GM18909 (cell line): ENCODE measurements around the gene DTHD1.

ENCODE experiments used
- ATAC-seq: cut with Tn5 transposase; IDR thresholded peaks from one replicate; pipeline ENCODE4 v1.9.1; 2021; ENCODE audit warnings: mild to moderate bottlenecking; ENCODE audit not compliant: unreplicated experiment, poor library complexity

DTHD1 gene

GRCh38 chr4:36269101-36269500, 12.3 kb upstream of the DTHD1 start:
- ATAC-seq: no peak

DNA sequence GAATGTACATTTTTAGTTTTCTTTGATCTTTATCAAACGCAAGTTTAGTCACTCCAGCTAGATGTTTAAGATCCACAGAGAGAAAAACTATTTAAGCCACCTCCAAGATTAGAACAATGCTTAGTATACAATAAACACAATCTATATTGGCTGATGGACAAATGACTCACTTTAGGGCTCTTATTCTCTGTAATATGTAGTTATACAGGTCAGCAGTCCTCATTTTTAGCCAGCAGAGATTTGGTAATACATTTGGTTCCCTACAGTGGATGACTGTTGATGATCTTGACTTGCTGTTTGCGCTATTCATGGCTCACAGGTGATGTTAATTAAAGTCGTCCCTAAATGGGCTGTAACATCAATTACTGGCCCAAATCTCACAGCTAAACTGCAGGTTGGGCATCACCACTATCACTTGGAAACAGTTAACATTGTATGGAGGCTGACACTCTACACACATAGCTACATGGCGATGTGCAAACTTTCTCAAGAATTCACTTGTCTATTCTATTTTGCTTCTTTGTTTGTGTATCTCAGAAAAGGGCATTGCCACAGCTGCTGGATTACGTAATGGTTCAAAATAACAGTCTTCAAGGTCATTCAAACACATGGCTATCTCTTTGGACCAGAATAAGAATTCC, 11.8 kb upstream of the DTHD1 start:
- ATAC-seq: no peak

- ATAC-seq: no peak
These were observed 8.1 kb upstream of the DTHD1 start for GRCh38 chr4:36273276-36273675.

DNA sequence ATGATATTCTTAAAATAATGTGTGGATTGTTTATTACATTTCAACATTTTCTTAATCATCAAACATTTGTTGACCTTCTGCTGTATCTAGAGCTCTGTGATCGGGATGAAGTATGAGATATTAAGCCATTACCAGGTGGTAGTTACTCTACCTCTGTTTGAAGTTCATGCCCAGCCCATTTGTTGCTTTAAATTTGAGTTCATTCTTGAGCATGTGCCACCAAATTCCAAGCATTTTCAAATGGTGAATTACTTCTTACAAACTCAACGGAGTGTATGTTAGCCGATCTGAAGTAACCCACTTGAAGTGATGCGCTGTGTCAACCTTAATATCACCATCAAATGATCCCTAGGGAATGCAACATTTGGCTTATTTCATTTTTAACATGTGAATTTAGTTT, 7.3 kb upstream of the DTHD1 start:
- no peak for ATAC-seq

DNA sequence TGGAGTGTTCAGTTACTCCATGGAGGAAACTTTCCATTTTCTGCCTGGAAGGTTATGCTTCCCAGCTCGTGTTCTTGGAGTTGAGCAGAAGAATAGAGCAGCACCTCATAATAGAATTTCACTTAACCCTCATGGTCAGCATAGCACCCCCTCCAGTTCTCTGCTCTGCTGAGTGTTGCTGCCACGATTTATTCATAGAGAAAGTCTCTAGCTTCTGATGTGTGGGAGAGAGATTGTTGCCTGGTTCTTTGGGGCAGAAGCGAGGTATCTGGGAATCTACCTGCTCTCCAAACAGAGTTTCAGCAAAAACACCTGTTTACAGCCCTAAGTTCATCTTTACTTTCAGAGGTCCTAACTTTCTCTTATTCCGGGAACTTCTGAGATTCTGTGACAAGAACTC, 3.9 kb upstream of the DTHD1 start:
- ATAC-seq: no peak

GRCh38 chr4:36278789-36279188, 2.6 kb upstream of the DTHD1 start:
- ATAC-seq: no peak

- ATAC-seq: no peak
These were observed 861 bp upstream of the DTHD1 start for GRCh38 chr4:36280555-36280954.

DNA sequence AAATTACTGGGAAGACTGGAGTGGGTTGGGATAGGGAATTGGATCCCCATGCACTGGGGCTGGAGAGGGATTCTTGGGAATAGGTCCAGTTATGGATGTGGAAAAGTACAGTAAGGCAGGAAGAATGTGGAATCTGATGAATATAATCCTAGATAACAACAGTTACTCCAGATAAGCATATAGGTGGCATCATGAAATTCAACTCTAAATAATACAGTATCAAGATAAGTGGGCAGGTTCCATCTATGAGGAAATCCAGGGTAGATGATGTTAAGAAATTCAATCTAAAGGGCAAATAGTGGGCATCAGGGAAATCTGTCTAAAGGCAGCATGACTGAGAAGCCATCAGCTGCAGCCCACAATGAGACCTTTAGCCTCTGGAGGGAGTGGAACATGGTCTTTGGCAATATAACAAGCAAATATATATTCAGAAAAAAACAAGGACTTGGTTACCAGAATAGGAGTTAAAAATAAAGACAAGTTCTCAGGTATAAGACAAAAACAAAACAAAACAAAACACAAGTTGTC, 1.2 kb downstream of the DTHD1 start:
- ATAC-seq: no peak

DNA sequence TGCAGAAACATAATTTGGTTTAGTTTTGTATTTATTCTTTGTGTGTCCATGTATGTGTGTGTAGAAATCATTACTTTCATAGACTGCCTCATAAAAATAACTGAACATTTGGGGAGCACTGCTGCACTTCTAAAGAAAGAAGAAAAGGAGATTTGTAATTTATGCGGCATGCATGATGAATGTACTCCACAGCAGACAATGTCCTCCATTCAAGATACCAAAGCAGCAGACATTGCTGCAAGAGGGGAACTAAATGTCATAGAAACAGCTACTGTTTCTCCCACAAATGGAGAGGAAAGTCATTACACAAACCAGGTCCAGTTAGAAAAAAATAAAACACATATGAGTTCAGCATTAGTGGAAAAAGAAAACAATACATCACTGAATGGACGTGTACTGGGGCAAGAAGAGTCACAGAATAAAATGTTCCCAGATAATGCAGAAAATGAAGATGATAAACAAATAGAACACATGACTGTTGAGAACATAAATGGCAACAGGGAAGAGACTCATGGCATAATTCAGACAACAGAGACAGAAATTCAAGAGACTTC, 2.6 kb downstream of the DTHD1 start:
- no peak for ATAC-seq

DNA sequence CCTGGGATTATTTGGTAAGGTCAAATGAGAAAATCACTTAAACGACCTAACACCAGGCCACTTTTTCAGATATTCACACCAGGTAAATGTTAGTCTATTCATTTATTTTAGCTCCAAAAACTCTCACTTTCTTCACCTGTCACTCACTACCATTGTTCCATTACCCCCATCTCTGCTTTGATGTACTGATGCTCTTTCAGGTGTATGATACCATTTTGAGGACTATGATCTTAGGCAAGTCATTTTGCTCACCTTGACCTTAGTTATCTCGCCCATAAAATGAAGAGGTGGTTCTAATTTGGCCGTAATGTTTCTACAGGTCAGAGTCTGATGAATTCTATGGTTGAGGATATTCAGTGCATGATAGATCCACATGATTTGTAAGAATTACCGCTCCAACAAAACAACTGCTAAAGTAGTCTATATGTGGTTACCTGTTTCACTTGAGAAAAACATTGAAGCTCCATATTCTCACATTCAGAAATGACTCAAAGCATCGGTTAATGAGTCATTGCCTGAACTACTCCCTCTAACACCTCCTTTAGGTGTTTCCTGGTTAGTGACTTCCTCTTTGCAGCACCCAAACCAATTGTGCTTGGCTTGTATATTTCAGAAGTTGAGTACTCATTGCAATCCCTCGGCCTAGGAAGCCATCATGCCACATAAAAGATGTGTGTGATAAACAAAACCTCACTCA, 4.5 kb downstream of the DTHD1 start:
- peak; percentile 99 for ATAC-seq

DNA sequence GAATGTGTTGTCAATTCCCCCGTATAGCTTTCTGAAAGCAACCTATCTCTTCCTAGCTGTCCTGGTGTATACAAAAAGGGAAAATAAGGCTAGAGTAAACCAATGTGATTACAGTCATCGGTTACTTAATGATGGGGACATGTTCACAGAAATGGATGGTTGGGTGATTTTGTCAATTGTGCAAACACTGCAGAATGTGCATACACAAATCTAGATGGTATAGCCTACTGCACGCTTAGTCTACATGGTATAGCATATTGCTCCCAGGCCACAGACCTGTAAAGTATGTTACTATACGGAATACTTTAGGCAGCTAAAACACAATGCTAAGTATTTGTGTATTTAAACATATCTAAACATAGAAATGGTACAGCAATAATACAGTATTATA, 5.1 kb downstream of the DTHD1 start:
- peak; percentile 34 for ATAC-seq

DNA sequence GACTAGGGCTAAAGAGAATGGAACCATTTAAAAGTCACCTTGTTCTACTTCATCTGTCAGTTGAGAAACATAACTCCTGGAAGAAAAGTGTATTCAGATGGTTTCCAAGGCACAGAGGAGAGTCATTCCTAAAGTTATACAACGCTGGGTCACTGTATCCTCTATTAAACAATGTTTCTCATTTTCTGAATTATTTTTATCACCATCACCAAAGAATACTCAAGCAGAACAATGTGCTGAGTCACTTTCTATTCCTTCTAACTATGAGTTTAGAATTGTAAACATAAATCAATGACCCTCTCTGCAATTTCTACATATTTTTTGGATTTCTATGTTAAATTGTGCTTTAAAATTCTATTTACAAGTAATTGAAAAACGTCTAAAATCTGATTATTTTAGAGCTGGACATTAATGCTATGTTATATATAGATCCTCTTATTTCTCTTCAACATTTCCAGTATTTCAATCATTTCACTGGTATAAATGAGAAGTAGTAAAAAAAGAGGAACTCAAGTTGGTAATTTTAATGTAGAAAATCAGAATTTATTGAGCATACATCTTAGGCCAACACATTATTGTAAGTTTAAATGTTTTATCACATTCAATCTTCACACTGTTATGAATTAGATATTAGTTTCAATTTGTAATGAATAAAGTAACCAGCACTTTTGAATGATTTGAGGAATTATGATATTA, 7.5 kb downstream of the DTHD1 start:
- no peak for ATAC-seq

DNA sequence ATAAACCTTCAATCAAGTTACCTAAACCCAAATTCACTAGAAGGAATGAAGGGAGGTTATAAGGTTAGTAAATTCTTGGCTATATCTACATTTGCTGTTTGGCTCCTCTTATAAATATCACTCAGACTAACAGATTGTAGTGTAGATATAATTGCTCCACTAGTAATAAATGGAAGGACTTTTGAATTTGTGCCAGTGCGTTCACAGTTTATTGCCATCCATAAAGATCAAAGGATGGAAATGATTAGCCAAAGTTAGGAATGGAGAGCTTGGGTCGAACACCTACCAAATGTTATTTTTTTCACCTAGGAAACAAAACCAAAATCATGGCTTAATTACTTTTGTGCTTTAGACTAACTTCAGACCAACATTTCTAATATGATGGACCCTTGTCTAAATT, 9.2 kb downstream of the DTHD1 start:
- no peak for ATAC-seq

DNA sequence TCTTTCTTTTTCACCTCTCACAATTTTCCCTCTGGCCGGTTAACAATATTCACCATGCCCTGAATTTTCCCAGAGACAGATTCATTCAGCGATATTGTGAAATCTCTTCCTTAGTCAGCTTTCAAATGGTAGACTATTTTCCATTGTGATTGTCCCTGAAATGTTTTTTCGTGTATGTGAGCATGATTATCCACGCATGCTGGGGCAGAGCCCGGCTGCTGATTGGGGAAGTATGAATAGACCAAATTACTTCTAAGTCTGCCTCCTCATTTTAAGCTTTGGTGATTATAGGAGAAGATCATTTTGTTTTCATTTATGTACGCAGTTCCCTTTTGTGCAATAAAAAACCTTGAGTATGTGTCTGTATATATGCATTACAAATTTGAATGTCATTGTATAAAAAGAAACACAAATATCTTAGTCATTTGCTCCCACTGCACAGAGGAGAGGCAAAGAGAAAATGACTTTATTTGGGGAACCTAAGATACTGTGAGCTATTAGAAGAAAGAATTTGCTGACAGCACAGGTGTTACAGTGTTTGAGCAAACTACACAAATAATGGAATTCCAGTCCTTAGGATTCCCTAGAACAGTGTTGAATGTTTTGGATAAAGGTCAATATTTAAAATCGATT, 11.3 kb downstream of the DTHD1 start:
- ATAC-seq: no peak

- ATAC-seq: no peak
These were observed 19.7 kb downstream of the DTHD1 start for GRCh38 chr4:36301127-36301526.

DNA sequence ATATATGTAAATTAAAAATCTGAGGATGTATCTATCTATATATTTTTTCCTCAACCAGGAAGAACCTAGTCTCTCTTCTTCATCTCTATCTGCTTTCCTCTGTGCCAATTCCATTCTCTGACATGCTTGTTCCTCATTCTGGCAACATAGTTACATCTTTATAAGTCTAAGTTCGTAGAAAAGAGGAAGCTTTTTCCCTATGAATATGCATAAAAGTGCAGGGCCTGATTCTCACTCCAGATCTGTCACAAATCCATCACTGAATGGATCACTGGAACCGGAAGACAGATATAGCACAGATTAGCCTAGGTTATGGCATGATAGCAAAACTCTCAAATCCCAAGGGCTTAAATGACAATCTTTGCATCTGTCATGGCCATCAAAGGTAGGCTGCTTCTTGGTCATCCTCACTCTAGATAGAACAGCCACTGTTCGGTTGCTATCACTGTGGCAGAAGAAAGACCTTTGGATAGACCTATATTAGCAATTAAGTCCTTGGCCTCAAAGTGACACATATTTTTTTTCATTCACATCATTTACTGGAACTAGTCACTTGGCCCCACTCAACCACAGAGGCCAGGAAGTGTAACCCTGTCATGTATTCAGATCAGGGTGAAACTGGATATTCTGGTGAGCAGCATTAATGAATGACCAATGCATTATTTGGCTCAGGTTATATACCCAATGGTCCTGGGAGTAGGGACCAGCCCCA, 22.2 kb downstream of the DTHD1 start:
- ATAC-seq: peak; percentile 94

DNA sequence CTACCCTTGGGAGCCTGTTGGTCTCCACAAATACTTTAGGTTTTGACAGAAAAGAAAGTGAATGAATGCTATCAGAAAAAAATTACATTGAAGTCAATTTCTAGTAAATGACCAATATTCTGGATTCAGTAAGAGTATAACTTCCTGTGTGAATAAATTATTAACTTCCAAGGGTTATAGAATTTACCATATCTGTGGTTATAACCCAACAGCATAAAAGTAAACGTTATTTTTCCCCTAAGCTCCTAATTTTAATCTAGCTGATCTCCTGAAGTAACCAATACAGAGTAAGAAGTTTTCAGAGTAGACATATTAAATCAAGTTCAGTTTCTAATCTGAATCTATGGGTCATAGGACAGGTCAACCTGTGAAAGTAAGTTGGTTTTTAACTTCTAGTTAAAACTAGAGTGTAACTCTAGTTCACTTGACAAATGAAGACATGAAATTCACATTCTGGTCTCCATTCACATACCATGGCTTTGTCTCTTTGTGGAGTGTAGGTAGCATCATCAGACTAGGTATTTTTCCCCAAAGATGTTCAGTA, 22.8 kb downstream of the DTHD1 start:
- ATAC-seq: peak; percentile 62

DNA sequence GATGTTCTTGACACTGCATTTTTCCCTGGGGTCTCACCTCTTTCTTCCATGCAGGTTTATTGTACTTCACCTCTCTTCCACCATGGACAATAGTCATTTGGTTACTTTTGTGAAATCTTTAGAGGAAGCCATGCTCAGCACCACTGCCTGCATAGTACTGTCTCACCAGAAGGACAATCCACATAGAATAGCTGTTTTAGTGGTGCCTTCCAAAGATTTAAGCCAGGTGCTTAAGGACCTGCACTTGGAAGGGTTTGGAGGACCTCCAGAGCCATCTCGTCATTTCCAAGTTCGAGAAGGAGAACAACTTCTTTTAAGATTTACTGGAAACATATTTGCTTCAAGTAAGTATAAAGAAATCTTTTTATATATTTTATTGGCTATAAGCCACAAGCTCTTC, 26.7 kb downstream of the DTHD1 start:
- ATAC-seq: no peak

DNA sequence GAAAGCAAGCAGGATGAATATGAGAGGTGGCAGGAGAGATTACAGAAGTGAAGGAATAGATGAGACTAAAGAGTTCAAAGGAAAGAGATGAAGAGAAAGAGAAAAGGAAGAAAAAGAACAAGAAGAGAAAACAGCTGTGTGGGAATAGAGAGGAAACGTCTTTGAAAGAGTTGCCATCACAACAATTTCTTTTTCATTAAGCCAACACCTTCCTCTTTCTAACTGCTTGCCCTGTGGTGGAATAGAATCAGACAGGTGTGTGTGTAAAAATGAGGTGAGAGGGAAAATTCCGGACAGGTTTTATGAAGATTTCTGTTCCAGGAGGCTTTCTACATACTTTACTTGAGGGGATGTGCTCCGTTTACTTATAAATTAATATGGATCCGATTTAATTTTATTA, 28.8 kb downstream of the DTHD1 start:
- ATAC-seq: no peak

- ATAC-seq: peak; percentile 74
These were observed 29.4 kb downstream of the DTHD1 start for GRCh38 chr4:36310793-36311192.
